ENCODE data around the gene PCBP3.
"Not testable (repeated sequence)": the region's sequence is repeated elsewhere in the genome, so short reads cannot be mapped to it uniquely, and the experiment has no call there.

The PCBP3 gene

GRCh38 chr21:45952974-45953373 is 309.4 kb downstream of the PCBP3 start:
- TF ChIP-seq CTCF (IDR thresholded peaks at IDR 0.05; ENCODE audit: extremely low read depth, missing control alignments): no peak
- no peak for DNase-seq (ENCODE audit: low spot score)

- no peak for DNase-seq (ENCODE audit: low spot score)
- no peak for TF ChIP-seq CTCF (IDR thresholded peaks at IDR 0.05; ENCODE audit: extremely low read depth, missing control alignments)
These were observed 310.7 kb downstream of the PCBP3 start for GRCh38 chr21:45954261-45954660.

GRCh38 chr21:45954921-45955320 is 311.4 kb downstream of the PCBP3 start:
- DNase-seq (ENCODE audit: low spot score): no peak
- no peak for TF ChIP-seq CTCF (IDR thresholded peaks at IDR 0.05; ENCODE audit: extremely low read depth, missing control alignments)

- TF ChIP-seq CTCF (IDR thresholded peaks at IDR 0.05; ENCODE audit: extremely low read depth, missing control alignments): no peak
- no peak for DNase-seq (ENCODE audit: low spot score)
These were observed 314.0 kb downstream of the PCBP3 start for GRCh38 chr21:45957551-45957950.

- no peak for DNase-seq (ENCODE audit: low spot score)
- TF ChIP-seq CTCF (IDR thresholded peaks at IDR 0.05; ENCODE audit: extremely low read depth, missing control alignments): no peak
These were observed 314.6 kb downstream of the PCBP3 start for GRCh38 chr21:45957981-45958600.

- DNase-seq (ENCODE audit: low spot score): no peak
- TF ChIP-seq CTCF (IDR thresholded peaks at IDR 0.05; ENCODE audit: extremely low read depth, missing control alignments): no peak
These were observed 315.7 kb downstream of the PCBP3 start for GRCh38 chr21:45959182-45959581.

GRCh38 chr21:45959779-45960390 is 316.4 kb downstream of the PCBP3 start:
- TF ChIP-seq CTCF (IDR thresholded peaks at IDR 0.05; ENCODE audit: extremely low read depth, missing control alignments): no peak

GRCh38 chr21:45961408-45961807 is 317.9 kb downstream of the PCBP3 start:
- DNase-seq (ENCODE audit: low spot score): not testable (repeated sequence)

More at GRCh38 chr21:45959779-45960390, 316.4 kb downstream of the PCBP3 start:
- no peak for DNase-seq (ENCODE audit: low spot score)
